SK-N-SH (cell line): ENCODE data around the gene HSP90AA1. TPM values are rescaled to one million over a fixed set of nuclear protein-coding genes. Genes with fewer than 3 reads are reported as not detected.

Source experiments
- CTCF ChIA-PET: fragments of 300-600, 350-600 bp; formaldehyde crosslinking; extraction: SDS; loops from one replicate; lab custom pipeline; 2021; lab: Yijun Ruan, JAX
- POLR2A ChIA-PET: fragments of 350-600 bp; sonication (Branson Sonifier 250); formaldehyde crosslinking; extraction: SDS; loops from one replicate; lab custom pipeline; 2020; ENCODE audit warnings: antibody characterized with exemption, inconsistent platforms; lab: Yijun Ruan, JAX
- DNase-seq: peaks from one replicate; pipeline ENCODE4 v3.0.0; 2012
- H2AFZ ChIP-seq: fragments of 200-600 bp; sonication (generic); 2 replicates; pipeline ENCODE4 v1.8.1; 2016; ENCODE audit warnings: antibody characterized with exemption, mild to moderate bottlenecking, low read depth
- H3F3A ChIP-seq: fragments of 200-600 bp; sonication (generic); replicated peaks from 2 replicates; pipeline ENCODE3; 2016; ENCODE audit warnings: antibody characterized with exemption, mild to moderate bottlenecking; ENCODE audit not compliant: insufficient read depth
- H3K27ac ChIP-seq, 2 experiments: fragments of 200-500 bp in 1 of 2; fragments of 200-600 bp in 1 of 2; sonication (Bioruptor generic) in 1 of 2; sonication (generic), shearing (Covaris generic) in 1 of 2; 2 replicates each; pipeline versions ENCODE4 v1.5.1 to v1.6.1; 2014 to 2016; ENCODE audit warnings: low read depth in 2 of 2, inconsistent platforms in 1 of 2, low read length in 1 of 2, mild to moderate bottlenecking in 1 of 2, mixed read lengths in 1 of 2
- H3K27me3 ChIP-seq: fragments of 200-600 bp; sonication (generic), shearing (Covaris generic); 2 replicates; pipeline ENCODE4 v1.6.1; 2016; ENCODE audit warnings: mixed run types; ENCODE audit not compliant: insufficient read depth
- H3K36me3 ChIP-seq, 2 experiments: fragments of 200-500 bp in 1 of 2; fragments of 200-600 bp in 1 of 2; sonication (Bioruptor generic) in 1 of 2; sonication (generic) in 1 of 2; replicated peaks in 1 of 2; 2 replicates each; pipeline versions ENCODE3 to v1.5.1; 2014 to 2016; ENCODE audit warnings: low read length in 1 of 2, mild to moderate bottlenecking in 1 of 2; ENCODE audit not compliant: insufficient read depth in 2 of 2, control insufficient read depth in 1 of 2
- H3K4me1 ChIP-seq, 2 experiments: fragments of 200-500 bp in 1 of 2; fragments of 200-600 bp in 1 of 2; sonication (Bioruptor generic) in 1 of 2; sonication (generic), shearing (Covaris generic) in 1 of 2; 2 replicates each; pipeline versions ENCODE4 v1.5.1 to v1.6.1; 2014 to 2016; ENCODE audit warnings: low read depth in 1 of 2, low read length in 1 of 2, mixed run types in 1 of 2; ENCODE audit not compliant: insufficient read depth in 2 of 2, control insufficient read depth in 1 of 2
- H3K4me2 ChIP-seq: fragments of 200-600 bp; sonication (generic), shearing (Covaris generic); 2 replicates; pipeline ENCODE4 v1.6.1; 2017; ENCODE audit warnings: mixed run types
- H3K4me3 ChIP-seq, 2 experiments: fragments of 200-500 bp in 1 of 2; fragments of 200-600 bp in 1 of 2; sonication (Bioruptor generic) in 1 of 2; sonication (generic), shearing (Covaris generic) in 1 of 2; 2 replicates each; pipeline versions ENCODE4 v1.5.1 to v1.8.1; 2014 to 2016; ENCODE audit warnings: low read depth in 2 of 2, inconsistent platforms in 1 of 2, low read length in 1 of 2, mild to moderate bottlenecking in 1 of 2, mixed read lengths in 1 of 2, moderate library complexity in 1 of 2
- H3K79me2 ChIP-seq: fragments of 200-600 bp; sonication (generic); 2 replicates; pipeline ENCODE4 v1.8.1; 2017; ENCODE audit warnings: mild to moderate bottlenecking; ENCODE audit not compliant: insufficient read depth
- H3K9ac ChIP-seq: fragments of 200-600 bp; sonication (generic); 2 replicates; pipeline ENCODE4 v1.6.1; 2017; ENCODE audit warnings: mixed run types
- H3K9me2 ChIP-seq: fragments of 200-600 bp; sonication (generic); 2 replicates; pipeline ENCODE4 v1.6.1; 2017; ENCODE audit warnings: mixed run types
- H3K9me3 ChIP-seq: fragments of 200-600 bp; sonication (generic); 2 replicates; pipeline ENCODE4 v1.6.1; 2017; ENCODE audit warnings: mixed run types, mild to moderate bottlenecking, moderate library complexity
- H4K20me1 ChIP-seq: fragments of 200-600 bp; sonication (generic); 2 replicates; pipeline ENCODE4 v1.6.1; 2017; ENCODE audit warnings: mild to moderate bottlenecking, mixed run types; ENCODE audit not compliant: insufficient read depth
- POLR2AphosphoS5 ChIP-seq: IDR thresholded peaks from 2 replicates; pipeline ENCODE4 v1.6.1; 2012; ENCODE audit warnings: low read depth, low read length
- WGBS: methylation state at CpG from one replicate; pipeline ENCODE4 v1.1.6; 2017; ENCODE audit warnings: low lambda C conversion rate; 5-methylcytosine and 5-hydroxymethylcytosine counted together
- polyA plus RNA-seq, 3 experiments: library from polyadenylated mRNA; depleted of rRNA; stranded (reverse); fragments of >200 nt; gene quantifications; 2 replicates each; pipeline ENCODE4 v1.2.3, GENCODE V29; 2012
- TF ChIP-seq, protein P1 (sequence below): IDR thresholded peaks from 2 replicates; pipeline ENCODE4 v1.6.1; 2012; ENCODE audit warnings: mild to moderate bottlenecking, low read depth, low read length, moderate library complexity
- TF ChIP-seq, protein P2 (sequence below): fragments of 200-600 bp; sonication (generic); IDR thresholded peaks from 2 replicates; pipeline ENCODE4 v1.6.1; 2017; ENCODE audit warnings: antibody characterized with exemption, mild to moderate bottlenecking, moderate library complexity
- TF ChIP-seq, protein P3 (sequence below): IDR thresholded peaks from 2 replicates; pipeline ENCODE4; 2012

HSP90AA1 gene
- polyA plus RNA-seq, 1 of the 3 experiments (the other 2 are of a cell fraction): 269 TPM

DNA sequence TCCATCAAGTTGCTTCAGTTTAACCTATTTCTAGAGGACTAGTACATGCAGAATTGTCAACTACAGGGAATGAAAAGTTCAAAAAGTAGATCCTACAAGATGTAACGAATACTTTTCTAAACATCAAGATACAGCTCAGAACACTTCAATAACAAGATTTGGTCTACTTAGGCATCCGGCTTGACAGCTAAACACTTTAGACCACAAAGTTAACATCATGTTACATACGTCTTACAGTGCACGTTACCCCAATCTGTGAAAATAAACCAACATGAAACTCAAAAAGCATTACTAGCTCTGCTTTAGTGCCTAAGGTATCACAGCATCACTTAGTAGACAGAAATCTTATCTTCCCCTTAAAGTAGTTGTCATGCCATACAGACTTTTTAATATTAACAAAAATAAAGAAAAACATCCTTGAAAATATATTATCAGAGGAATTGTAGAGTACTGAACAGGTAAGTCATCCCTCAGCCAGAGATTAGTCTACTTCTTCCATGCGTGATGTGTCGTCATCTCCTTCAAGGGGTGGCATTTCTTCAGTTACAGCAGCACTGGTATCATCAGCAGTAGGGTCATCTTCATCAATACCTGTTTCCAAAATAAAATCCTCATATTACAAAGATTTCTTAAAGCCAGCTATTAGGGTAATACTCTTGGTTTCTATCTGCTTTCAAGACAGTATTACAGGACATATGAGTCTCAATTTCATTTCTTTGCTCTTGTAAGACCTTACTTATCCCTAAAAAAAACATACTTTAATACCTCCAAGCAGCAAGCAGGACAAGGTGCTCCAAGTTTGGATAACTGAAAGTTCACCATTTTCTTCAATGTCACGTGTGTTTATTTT is 5.4 kb downstream of the HSP90AA1 start:
- Histone ChIP-seq H3K4me2 (no peak overlapping the region), H2AFZ (no peak overlapping the region), H3K9me3 (no peaks in the 10 kb centered on the region), H3K9me2 (no peaks in the 10 kb centered on the region), H3K4me3 (no peak overlapping the region), H3K9ac (no peak overlapping the region), H3K27me3 (no peaks in the 10 kb centered on the region), H4K20me1 (peaks cover 48% of the 10 kb centered on the region), H3K36me3 (peaks cover 65 to 74% of the 10 kb centered on the region in 2 experiments), H3K79me2 (peaks cover 48% of the 10 kb centered on the region), H3K4me1 (peaks cover 18 to 26% of the 10 kb centered on the region in 2 experiments), H3K27ac (peak overlapping the region in 1 of 2 experiments; percentile 2; a peak in 1 of 4 replicates), H3F3A (peaks cover 55% of the 10 kb centered on the region)
- ChIA-PET CTCF (no interaction called here), POLR2A (no interaction called here)
- TF ChIP-seq, protein P1, sequence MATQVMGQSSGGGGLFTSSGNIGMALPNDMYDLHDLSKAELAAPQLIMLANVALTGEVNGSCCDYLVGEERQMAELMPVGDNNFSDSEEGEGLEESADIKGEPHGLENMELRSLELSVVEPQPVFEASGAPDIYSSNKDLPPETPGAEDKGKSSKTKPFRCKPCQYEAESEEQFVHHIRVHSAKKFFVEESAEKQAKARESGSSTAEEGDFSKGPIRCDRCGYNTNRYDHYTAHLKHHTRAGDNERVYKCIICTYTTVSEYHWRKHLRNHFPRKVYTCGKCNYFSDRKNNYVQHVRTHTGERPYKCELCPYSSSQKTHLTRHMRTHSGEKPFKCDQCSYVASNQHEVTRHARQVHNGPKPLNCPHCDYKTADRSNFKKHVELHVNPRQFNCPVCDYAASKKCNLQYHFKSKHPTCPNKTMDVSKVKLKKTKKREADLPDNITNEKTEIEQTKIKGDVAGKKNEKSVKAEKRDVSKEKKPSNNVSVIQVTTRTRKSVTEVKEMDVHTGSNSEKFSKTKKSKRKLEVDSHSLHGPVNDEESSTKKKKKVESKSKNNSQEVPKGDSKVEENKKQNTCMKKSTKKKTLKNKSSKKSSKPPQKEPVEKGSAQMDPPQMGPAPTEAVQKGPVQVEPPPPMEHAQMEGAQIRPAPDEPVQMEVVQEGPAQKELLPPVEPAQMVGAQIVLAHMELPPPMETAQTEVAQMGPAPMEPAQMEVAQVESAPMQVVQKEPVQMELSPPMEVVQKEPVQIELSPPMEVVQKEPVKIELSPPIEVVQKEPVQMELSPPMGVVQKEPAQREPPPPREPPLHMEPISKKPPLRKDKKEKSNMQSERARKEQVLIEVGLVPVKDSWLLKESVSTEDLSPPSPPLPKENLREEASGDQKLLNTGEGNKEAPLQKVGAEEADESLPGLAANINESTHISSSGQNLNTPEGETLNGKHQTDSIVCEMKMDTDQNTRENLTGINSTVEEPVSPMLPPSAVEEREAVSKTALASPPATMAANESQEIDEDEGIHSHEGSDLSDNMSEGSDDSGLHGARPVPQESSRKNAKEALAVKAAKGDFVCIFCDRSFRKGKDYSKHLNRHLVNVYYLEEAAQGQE: no peak
- TF ChIP-seq, protein P2, sequence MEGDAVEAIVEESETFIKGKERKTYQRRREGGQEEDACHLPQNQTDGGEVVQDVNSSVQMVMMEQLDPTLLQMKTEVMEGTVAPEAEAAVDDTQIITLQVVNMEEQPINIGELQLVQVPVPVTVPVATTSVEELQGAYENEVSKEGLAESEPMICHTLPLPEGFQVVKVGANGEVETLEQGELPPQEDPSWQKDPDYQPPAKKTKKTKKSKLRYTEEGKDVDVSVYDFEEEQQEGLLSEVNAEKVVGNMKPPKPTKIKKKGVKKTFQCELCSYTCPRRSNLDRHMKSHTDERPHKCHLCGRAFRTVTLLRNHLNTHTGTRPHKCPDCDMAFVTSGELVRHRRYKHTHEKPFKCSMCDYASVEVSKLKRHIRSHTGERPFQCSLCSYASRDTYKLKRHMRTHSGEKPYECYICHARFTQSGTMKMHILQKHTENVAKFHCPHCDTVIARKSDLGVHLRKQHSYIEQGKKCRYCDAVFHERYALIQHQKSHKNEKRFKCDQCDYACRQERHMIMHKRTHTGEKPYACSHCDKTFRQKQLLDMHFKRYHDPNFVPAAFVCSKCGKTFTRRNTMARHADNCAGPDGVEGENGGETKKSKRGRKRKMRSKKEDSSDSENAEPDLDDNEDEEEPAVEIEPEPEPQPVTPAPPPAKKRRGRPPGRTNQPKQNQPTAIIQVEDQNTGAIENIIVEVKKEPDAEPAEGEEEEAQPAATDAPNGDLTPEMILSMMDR: no peak
- WGBS: 96% methylated on average over 7 of the region's 7 CpGs
- no peak for DNase-seq

DNA sequence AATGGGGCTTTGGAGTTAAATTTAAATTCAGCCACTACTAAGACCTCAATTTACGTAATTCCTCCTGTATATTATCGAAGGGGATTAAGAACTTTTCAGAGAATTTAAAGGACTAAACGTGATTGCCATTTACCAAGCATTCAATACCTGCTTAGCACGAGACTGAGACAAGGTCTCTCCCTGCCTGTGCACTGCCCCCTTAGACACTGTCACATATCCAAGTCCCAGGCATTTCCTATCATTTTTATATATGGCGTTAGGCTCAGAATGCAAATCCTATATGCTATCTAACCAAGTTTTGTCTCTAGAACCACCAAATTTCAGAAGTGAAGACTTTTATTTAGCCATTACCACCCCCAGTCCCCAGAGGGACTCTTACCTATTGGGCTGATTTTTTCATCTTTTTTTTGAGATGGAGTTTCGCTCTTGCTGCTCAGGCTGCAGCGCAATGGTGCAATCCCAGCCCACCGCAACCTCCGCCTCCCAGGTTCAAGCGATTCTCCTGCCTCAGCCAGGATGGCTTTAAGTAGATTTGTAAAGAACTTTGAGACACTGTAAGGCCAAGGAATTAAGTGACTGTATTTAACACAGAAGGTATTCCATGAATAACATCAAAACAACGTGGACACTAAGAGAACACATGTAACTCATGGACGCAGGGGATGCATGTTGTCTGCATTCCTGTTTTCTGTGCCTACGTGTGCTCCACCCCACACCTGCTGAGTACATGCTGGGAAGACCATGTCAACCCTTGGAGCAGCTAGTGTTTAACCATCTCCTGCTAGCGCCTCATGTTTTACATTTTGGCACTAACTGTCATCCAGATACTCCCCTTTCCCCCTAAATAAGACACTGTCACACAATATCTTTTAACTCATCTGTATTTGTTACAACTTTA is 6.4 kb downstream of the HSP90AA1 start:
- peak; percentile 36; the same call in 1 of the 2 replicates for TF ChIP-seq POLR2AphosphoS5
- TF ChIP-seq, protein P3, sequence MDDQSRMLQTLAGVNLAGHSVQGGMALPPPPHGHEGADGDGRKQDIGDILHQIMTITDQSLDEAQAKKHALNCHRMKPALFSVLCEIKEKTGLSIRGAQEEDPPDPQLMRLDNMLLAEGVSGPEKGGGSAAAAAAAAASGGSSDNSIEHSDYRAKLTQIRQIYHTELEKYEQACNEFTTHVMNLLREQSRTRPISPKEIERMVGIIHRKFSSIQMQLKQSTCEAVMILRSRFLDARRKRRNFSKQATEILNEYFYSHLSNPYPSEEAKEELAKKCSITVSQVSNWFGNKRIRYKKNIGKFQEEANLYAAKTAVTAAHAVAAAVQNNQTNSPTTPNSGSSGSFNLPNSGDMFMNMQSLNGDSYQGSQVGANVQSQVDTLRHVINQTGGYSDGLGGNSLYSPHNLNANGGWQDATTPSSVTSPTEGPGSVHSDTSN: no peak
- Histone ChIP-seq H3K4me2 (no peak overlapping the region), H3F3A (peaks cover 55% of the 10 kb centered on the region), H3K9me2 (no peaks in the 10 kb centered on the region), H3K9ac (no peak overlapping the region), H3K79me2 (peaks cover 37% of the 10 kb centered on the region), H3K4me3 (no peak overlapping the region), H3K4me1 (peaks cover 15 to 26% of the 10 kb centered on the region in 2 experiments), H3K9me3 (no peaks in the 10 kb centered on the region), H2AFZ (no peak overlapping the region), H3K36me3 (peaks cover 59 to 66% of the 10 kb centered on the region in 2 experiments), H3K27me3 (no peaks in the 10 kb centered on the region), H4K20me1 (peaks cover 40% of the 10 kb centered on the region), H3K27ac (no peak overlapping the region; a peak in 1 of 4 replicates)
- WGBS: 82% methylated on average over 14 of the region's 14 CpGs
- DNase-seq: no peak
- ChIA-PET CTCF (no interaction called here), POLR2A (no interaction called here)
